ENCODE data around the gene MEF2C. TPM values are rescaled to one million over a fixed set of nuclear protein-coding genes. Genes with fewer than 3 reads are reported as not detected.

Gene MEF2C
- total RNA-seq, 2 donors from 2014 or later, result 7.0 to 23.7 TPM

- Histone ChIP-seq H3K27ac (peak overlapping the region in 1 of 4 donors; percentile 58), H3K36me3 (replicated peaks in 1 of 2; ENCODE audit: insufficient read depth in 1 of 2, low read depth in 2 of 2) (no peaks in the 10 kb centered on the region), H3K4me3 (no peak overlapping the region), H3K4me1 (peaks cover 25% of the 10 kb centered on the region), H3K9me3 (no peaks in the 10 kb centered on the region), H3K27me3 (no peaks in the 10 kb centered on the region)
- DNase-seq, result no peak
- ATAC-seq, result no peak
- intact Hi-C loops (cut with DNase I), result no loop called here
- WGBS, 2 donors, result 10 to 12% methylated on average over 4 of the region's 4 CpGs
- no peak for TF ChIP-seq CTCF (IDR thresholded peaks at IDR 0.05)
- no peak for TF ChIP-seq POLR2A (IDR thresholded peaks at IDR 0.05)
Observed at GRCh38 chr5:88824141-88824540, 58.8 kb downstream of the MEF2C start.

- intact Hi-C loops (cut with DNase I), result no loop called here
- Histone ChIP-seq H3K27ac (no peak overlapping the region), H3K27me3 (no peaks in the 10 kb centered on the region), H3K4me3 (no peak overlapping the region), H3K36me3 (replicated peaks in 1 of 2; ENCODE audit: insufficient read depth in 1 of 2, low read depth in 2 of 2) (no peaks in the 10 kb centered on the region), H3K9me3 (no peaks in the 10 kb centered on the region), H3K4me1 (peaks cover 25% of the 10 kb centered on the region)
- ATAC-seq (no peak), DNase-seq (no peak)
- no peak for TF ChIP-seq POLR2A (IDR thresholded peaks at IDR 0.05)
- WGBS, 2 donors, result 82 to 91% methylated on average over 1 of the region's 1 CpG
Observed at GRCh38 chr5:88823201-88823600, 59.8 kb downstream of the MEF2C start.

- Histone ChIP-seq H3K27me3 (no peaks in the 10 kb centered on the region), H3K27ac (no peak overlapping the region), H3K4me1 (peaks cover 18% of the 10 kb centered on the region), H3K4me3 (no peak overlapping the region), H3K9me3 (no peaks in the 10 kb centered on the region), H3K36me3 (replicated peaks in 1 of 2; ENCODE audit: insufficient read depth in 1 of 2, low read depth in 2 of 2) (no peaks in the 10 kb centered on the region)
- no peak for ATAC-seq
- WGBS, 2 donors, result 93% methylated on average over 4 of the region's 4 CpGs
- intact Hi-C loops (cut with DNase I), result no loop called here
- no peak for DNase-seq
- TF ChIP-seq CTCF (IDR thresholded peaks at IDR 0.05) (no peak), POLR2A (IDR thresholded peaks at IDR 0.05) (no peak)
Observed at GRCh38 chr5:88821161-88821560, 61.8 kb downstream of the MEF2C start.

GRCh38 chr5:88820581-88820980 lies 62.4 kb downstream of the MEF2C start:
- intact Hi-C loops (cut with DNase I), result no loop called here
- Histone ChIP-seq H3K4me1 (peaks cover 15% of the 10 kb centered on the region), H3K27ac (no peak overlapping the region), H3K36me3 (replicated peaks in 1 of 2; ENCODE audit: insufficient read depth in 1 of 2, low read depth in 2 of 2) (no peaks in the 10 kb centered on the region), H3K4me3 (no peak overlapping the region), H3K9me3 (no peaks in the 10 kb centered on the region), H3K27me3 (no peaks in the 10 kb centered on the region)
- TF ChIP-seq CTCF (IDR thresholded peaks at IDR 0.05) (no peak), POLR2A (IDR thresholded peaks at IDR 0.05) (no peak)
- DNase-seq, result no peak
- 87 to 94% methylated on average over 2 of the region's 2 CpGs for WGBS, 2 donors
- no peak for ATAC-seq

GRCh38 chr5:88819301-88819999 lies 63.5 kb downstream of the MEF2C start:
- intact Hi-C loops (cut with DNase I), result no loop called here
- DNase-seq (no peak), ATAC-seq (no peak)
- H3K4me1 ChIP-seq, result peaks cover 4% of the 10 kb centered on the region
- no peaks in the 10 kb centered on the region for H3K36me3 ChIP-seq (replicated peaks in 1 of 2; ENCODE audit: insufficient read depth in 1 of 2, low read depth in 2 of 2)
- no peak overlapping the region for H3K4me3 ChIP-seq
- TF ChIP-seq CTCF (IDR thresholded peaks at IDR 0.05) (no peak), POLR2A (IDR thresholded peaks at IDR 0.05) (no peak)
- no peaks in the 10 kb centered on the region for H3K27me3 ChIP-seq
- 77 to 83% methylated on average over 5 of the region's 5 CpGs for WGBS, 2 donors
- no peaks in the 10 kb centered on the region for H3K9me3 ChIP-seq
- no peak overlapping the region for H3K27ac ChIP-seq
